ENCODE results near the gene MAP2K5. TPM values are rescaled to one million over a fixed set of nuclear protein-coding genes. Genes with fewer than 3 reads are reported as not detected.

Gene MAP2K5
- polyA plus RNA-seq, 2 of the 4 experiments (the other 2 are of a cell fraction): 7.8 to 11.0 TPM

- Histone ChIP-seq H3K4me2 (no peak overlapping the region), H3K4me1 (no peaks in the 10 kb centered on the region), H3K27ac (no peak overlapping the region), H3K9me3 (no peaks in the 10 kb centered on the region), H3K4me3 (no peak overlapping the region)
- DNase-seq (ENCODE audit: low read depth in 1 of 2, low spot score in 1 of 2): no peak
- FAIRE-seq: no peak
- ChIA-PET POLR2A (no interaction called here), CTCF (interaction anchor here (0.7 to 1.0 kb wide), 2 partner anchors 9 to 21 kb away, joined by 3 to 5 read pairs; no protein-coding TSS in a partner anchor)
- WGBS (ENCODE audit: missing lambda C conversion rate): 92% methylated on average over 4 of the region's 4 CpGs
- ATAC-seq: no peak
- TF ChIP-seq TP53 (CRISPR knock-in tag; IDR thresholded peaks at IDR 0.05): no peak
- TF ChIP-seq MAFK (IDR thresholded peaks at IDR 0.05; ENCODE audit: partially characterized antibody): no peak
- TF ChIP-seq ESRRA (IDR thresholded peaks at IDR 0.05; ENCODE audit: borderline replicate concordance, low read length): no peak
- TF ChIP-seq MYC (IDR thresholded peaks at IDR 0.05; ENCODE audit: borderline replicate concordance, low read length): no peak
- no peak for TF ChIP-seq JUN (IDR thresholded peaks at IDR 0.05)
- TF ChIP-seq POLR2A (IDR thresholded peaks at IDR 0.05; ENCODE audit: low read length): no peak
- TF ChIP-seq MAZ (IDR thresholded peaks at IDR 0.05; ENCODE audit: borderline replicate concordance, low read depth, low read length): no peak
- no peak for TF ChIP-seq SMC3 (IDR thresholded peaks at IDR 0.05)
- no peak for TF ChIP-seq HOXA7 (CRISPR knock-in tag; IDR thresholded peaks at IDR 0.05)
- no peak for TF ChIP-seq FOSL2 (IDR thresholded peaks at IDR 0.05)
- no peak for TF ChIP-seq FOSL2 (CRISPR knock-in tag; IDR thresholded peaks at IDR 0.05)
Observed at GRCh38 chr15:67724691-67725375, 182.3 kb downstream of the MAP2K5 start.

GRCh38 chr15:67730135-67730534 is 187.6 kb downstream of the MAP2K5 start:
- Histone ChIP-seq H3K27ac (no peak overlapping the region), H3K4me1 (no peaks in the 10 kb centered on the region), H3K4me3 (no peak overlapping the region), H3K9me3 (no peaks in the 10 kb centered on the region), H3K4me2 (no peak overlapping the region)
- TF ChIP-seq GATA3 (IDR thresholded peaks at IDR 0.05; ENCODE audit: borderline replicate concordance): no peak
- no peak for TF ChIP-seq FOSB (CRISPR knock-in tag; IDR thresholded peaks at IDR 0.05)
- no peak for TF ChIP-seq POLR2A (IDR thresholded peaks at IDR 0.05; ENCODE audit: low read length)
- TF ChIP-seq RFX5 (IDR thresholded peaks at IDR 0.05): no peak
- TF ChIP-seq USF2 (IDR thresholded peaks at IDR 0.05): no peak
- no peak for TF ChIP-seq SREBF2 (IDR thresholded peaks at IDR 0.05)
- TF ChIP-seq PBX3 (IDR thresholded peaks at IDR 0.05): no peak
- no peak for TF ChIP-seq CBX8 (IDR thresholded peaks at IDR 0.05)
- TF ChIP-seq CEBPB (IDR thresholded peaks at IDR 0.05): no peak
- no peak for TF ChIP-seq EHF (CRISPR knock-in tag; IDR thresholded peaks at IDR 0.05)
- TF ChIP-seq NR3C1 (IDR thresholded peaks at IDR 0.05): no peak
- TF ChIP-seq TP53 (CRISPR knock-in tag; IDR thresholded peaks at IDR 0.05): no peak
- TF ChIP-seq EP300 (IDR thresholded peaks at IDR 0.05): no peak
- no peak for TF ChIP-seq KDM1A (IDR thresholded peaks at IDR 0.05; ENCODE audit: low read depth)
- TF ChIP-seq BCL3 (IDR thresholded peaks at IDR 0.05): no peak
- TF ChIP-seq TFCP2L1 (CRISPR knock-in tag; IDR thresholded peaks at IDR 0.05): no peak
- TF ChIP-seq ATOH8 (CRISPR knock-in tag; IDR thresholded peaks at IDR 0.05; ENCODE audit: low read depth): no peak
- POLR2A ChIA-PET: no interaction called here
- FAIRE-seq (no peak), DNase-seq (ENCODE audit: low read depth in 1 of 2, low spot score in 1 of 2) (no peak), ATAC-seq (no peak)
- CTCF ChIA-PET: no interaction called here
- 71% methylated on average over 1 of the region's 1 CpG for WGBS (ENCODE audit: missing lambda C conversion rate)
